ENCODE results near the gene DISP3. TPM values are rescaled to one million over a fixed set of nuclear protein-coding genes. Genes with fewer than 3 reads are reported as not detected.

Gene DISP3
- total RNA-seq, 4 donors from 2014 or later, result 0.19 TPM; not detected in 3

DNA sequence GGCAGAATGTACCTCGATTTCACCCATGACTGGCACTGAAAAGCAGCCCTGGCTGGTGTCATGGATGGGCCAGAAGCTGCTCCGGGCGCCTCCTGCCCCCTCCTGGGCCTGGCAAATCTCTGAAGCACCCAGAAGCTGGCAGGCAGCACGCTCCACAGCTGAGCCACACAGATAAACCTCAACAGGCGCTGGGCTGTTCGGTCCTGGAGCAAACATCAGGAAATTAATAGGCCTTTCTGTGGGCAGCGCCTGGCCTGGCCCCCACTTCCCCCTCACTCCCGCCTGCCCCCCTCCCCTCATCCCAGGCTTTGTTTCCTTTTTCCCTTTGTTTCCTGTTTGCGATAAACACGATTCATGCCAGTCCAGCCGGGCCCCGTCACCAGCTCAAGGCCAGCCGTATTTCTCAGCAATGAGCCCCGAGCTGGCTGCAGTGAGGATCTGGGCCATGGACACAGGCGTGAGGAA, 20.1 kb upstream of the DISP3 start:
- no peaks in the 10 kb centered on the region for H3K36me3 ChIP-seq
- no peaks in the 10 kb centered on the region for H3K9me3 ChIP-seq
- WGBS, 2 donors (ENCODE audit: low coverage in 1 of 2), result 30 to 31% methylated on average over 4 to 8 of the region's 15 CpGs
- H3K4me1 ChIP-seq, result no peaks in the 10 kb centered on the region
- H3K27me3 ChIP-seq, result peaks cover 100% of the 10 kb centered on the region
- TF ChIP-seq POLR2A (IDR thresholded peaks at IDR 0.05) (no peak), POLR2AphosphoS5 (IDR thresholded peaks at IDR 0.05) (no peak), EP300 (IDR thresholded peaks at IDR 0.05) (no peak)
- TF ChIP-seq, protein P1, sequence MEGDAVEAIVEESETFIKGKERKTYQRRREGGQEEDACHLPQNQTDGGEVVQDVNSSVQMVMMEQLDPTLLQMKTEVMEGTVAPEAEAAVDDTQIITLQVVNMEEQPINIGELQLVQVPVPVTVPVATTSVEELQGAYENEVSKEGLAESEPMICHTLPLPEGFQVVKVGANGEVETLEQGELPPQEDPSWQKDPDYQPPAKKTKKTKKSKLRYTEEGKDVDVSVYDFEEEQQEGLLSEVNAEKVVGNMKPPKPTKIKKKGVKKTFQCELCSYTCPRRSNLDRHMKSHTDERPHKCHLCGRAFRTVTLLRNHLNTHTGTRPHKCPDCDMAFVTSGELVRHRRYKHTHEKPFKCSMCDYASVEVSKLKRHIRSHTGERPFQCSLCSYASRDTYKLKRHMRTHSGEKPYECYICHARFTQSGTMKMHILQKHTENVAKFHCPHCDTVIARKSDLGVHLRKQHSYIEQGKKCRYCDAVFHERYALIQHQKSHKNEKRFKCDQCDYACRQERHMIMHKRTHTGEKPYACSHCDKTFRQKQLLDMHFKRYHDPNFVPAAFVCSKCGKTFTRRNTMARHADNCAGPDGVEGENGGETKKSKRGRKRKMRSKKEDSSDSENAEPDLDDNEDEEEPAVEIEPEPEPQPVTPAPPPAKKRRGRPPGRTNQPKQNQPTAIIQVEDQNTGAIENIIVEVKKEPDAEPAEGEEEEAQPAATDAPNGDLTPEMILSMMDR (IDR thresholded peaks at IDR 0.05), result no peak
- H3K27ac ChIP-seq, result no peak overlapping the region
- no peak overlapping the region for H3K4me3 ChIP-seq
- no peak for ATAC-seq

DNA sequence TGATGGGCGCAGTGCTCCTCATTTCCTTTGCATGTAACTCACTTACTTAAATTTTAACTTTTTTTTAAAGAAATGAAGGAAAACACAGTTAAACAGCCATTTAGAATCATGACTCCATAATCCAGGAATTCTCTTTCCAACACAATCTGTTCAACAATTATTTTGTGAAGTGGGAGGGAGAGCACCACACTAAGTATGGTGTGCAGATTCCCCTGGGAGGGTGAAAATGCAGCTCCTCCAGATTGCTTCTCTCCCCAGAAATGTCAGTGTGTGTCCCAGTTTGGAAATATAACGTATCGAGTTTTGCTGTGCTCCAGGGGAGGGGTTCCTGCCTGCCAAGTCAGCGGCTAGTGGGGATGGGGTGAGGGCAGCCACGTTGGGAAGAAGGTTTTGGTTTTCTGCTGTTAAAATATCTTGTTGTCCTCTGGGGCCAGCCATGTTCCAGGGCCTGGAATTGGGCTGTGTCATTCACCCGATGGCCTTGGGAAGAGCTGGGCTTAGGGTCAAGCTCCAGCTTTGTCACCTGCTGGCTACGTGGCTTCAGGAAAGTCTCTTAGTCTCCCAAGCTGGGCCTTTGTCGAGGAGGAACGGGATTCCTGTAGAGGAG, 17.3 kb upstream of the DISP3 start:
- Histone ChIP-seq H3K27me3 (peaks cover 92% of the 10 kb centered on the region), H3K36me3 (no peaks in the 10 kb centered on the region), H3K4me1 (no peaks in the 10 kb centered on the region), H3K4me3 (no peak overlapping the region), H3K27ac (no peak overlapping the region), H3K9me3 (no peaks in the 10 kb centered on the region)
- no peak for ATAC-seq
- no peak for TF ChIP-seq POLR2AphosphoS5 (IDR thresholded peaks at IDR 0.05)
- TF ChIP-seq, protein P1 (IDR thresholded peaks at IDR 0.05), result no peak
- no peak for TF ChIP-seq EP300 (IDR thresholded peaks at IDR 0.05)
- TF ChIP-seq POLR2A (IDR thresholded peaks at IDR 0.05), result no peak
- WGBS, 2 donors (ENCODE audit: low coverage in 1 of 2), result 60 to 62% methylated on average over 2 to 6 of the region's 9 CpGs

DNA sequence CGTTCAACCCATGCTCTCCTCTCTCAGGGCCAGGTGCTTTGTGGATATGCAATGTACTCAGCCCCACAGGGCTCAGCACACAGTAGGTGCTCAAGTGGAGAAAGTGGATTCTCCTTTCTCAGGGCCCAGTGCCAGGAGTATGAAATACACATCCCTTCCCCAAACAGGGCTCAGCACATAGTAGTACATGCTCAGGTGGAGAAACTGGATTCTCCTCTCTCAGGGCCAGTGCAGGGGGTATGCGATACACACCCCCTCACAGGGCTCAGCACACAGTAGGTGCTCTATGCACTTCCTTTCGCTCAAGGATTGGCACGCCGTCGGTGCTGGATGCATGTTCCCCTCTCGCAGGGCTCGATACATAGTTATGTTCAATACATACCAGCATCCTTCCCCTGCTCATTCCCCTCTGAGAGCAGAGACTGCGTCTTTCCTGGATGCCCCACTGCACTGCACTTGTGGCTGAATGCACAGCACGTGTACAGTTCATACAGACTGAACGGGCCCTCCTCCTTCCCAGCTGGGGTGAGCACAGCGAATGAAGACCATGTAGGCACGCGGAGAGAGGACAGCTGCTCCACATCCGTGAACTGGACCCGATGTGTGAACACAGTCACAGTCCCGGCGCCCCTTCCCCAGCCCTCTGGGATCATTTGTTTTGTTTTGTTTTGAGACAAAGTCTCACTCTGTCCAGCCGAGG, 16.6 kb upstream of the DISP3 start:
- Histone ChIP-seq H3K4me1 (no peaks in the 10 kb centered on the region), H3K9me3 (no peaks in the 10 kb centered on the region), H3K27ac (no peak overlapping the region), H3K36me3 (no peaks in the 10 kb centered on the region), H3K4me3 (no peak overlapping the region), H3K27me3 (peaks cover 92% of the 10 kb centered on the region)
- WGBS, 2 donors (ENCODE audit: low coverage in 1 of 2), result 20 to 47% methylated on average over 12 of the region's 19 CpGs
- no peak for ATAC-seq
- TF ChIP-seq EP300 (IDR thresholded peaks at IDR 0.05) (no peak), POLR2A (IDR thresholded peaks at IDR 0.05) (no peak), POLR2AphosphoS5 (IDR thresholded peaks at IDR 0.05) (no peak)
- TF ChIP-seq, protein P1 (IDR thresholded peaks at IDR 0.05), result no peak

DNA sequence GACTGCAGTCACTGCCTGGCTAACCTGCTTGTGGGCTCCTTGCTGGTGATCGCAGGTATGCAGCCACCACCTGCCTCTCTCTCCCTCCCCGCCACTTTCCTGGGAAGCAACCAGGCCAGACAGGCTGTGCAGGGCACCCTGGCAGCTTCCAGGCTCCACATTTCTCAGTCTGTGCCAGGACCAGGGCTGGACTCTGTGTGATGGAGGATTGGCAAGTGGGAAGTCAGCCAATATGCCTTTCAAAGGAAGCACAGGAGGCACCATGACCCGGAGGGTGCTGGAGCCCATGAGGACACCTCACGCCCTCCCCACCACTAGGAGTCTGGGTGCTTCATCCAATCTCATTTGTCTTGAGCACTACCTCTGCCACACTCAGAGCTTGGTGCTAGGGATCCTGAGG, 15.8 kb upstream of the DISP3 start:
- no peaks in the 10 kb centered on the region for H3K4me1 ChIP-seq
- no peak overlapping the region for H3K4me3 ChIP-seq
- ATAC-seq, result no peak
- H3K27ac ChIP-seq, result no peak overlapping the region
- TF ChIP-seq POLR2A (IDR thresholded peaks at IDR 0.05) (no peak), EP300 (IDR thresholded peaks at IDR 0.05) (no peak), POLR2AphosphoS5 (IDR thresholded peaks at IDR 0.05) (no peak)
- TF ChIP-seq, protein P1 (IDR thresholded peaks at IDR 0.05), result no peak
- H3K36me3 ChIP-seq, result no peaks in the 10 kb centered on the region
- peaks cover 86% of the 10 kb centered on the region for H3K27me3 ChIP-seq
- no CpG with 5 or more reads among the region's 4 CpGs for WGBS, 2 donors (ENCODE audit: low coverage in 1 of 2)
- H3K9me3 ChIP-seq, result no peaks in the 10 kb centered on the region

DNA sequence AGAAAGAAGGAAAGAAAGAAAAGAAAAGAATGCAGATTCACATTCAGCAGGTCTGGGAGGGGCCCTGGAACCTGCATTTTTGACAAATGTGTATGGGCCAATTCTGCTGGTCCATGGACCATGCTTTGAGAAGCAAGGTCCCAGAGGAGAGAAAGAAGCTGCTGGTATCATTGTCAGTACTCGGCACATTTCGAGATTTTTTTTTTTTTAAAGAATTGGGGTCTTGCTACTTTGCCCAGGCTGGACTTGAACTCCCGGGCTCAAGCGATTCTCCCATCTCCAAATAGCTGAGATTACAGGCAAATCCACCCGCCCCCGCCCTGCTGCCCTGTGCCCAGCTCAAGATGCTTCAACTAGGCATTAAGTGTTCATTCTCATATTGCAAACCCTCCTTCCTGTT, 13.6 kb upstream of the DISP3 start:
- no peaks in the 10 kb centered on the region for H3K4me1 ChIP-seq
- no peak overlapping the region for H3K4me3 ChIP-seq
- no peak overlapping the region for H3K27ac ChIP-seq
- no peak for ATAC-seq
- TF ChIP-seq POLR2A (IDR thresholded peaks at IDR 0.05) (no peak), EP300 (IDR thresholded peaks at IDR 0.05) (no peak), POLR2AphosphoS5 (IDR thresholded peaks at IDR 0.05) (no peak)
- TF ChIP-seq, protein P1 (IDR thresholded peaks at IDR 0.05), result no peak
- H3K36me3 ChIP-seq, result no peaks in the 10 kb centered on the region
- peaks cover 81% of the 10 kb centered on the region for H3K27me3 ChIP-seq
- H3K9me3 ChIP-seq, result no peaks in the 10 kb centered on the region
- WGBS, 2 donors (ENCODE audit: low coverage in 1 of 2), result 93% methylated on average over 4 of the region's 6 CpGs; no CpG with 5 or more reads in 1 of the 2 donors
